CD4-positive, CD25-positive, alpha-beta regulatory T cell (primary cell): ENCODE measurements around the gene ATG13. TPM values are rescaled to one million over a fixed set of nuclear protein-coding genes. Genes with fewer than 3 reads are reported as not detected.
"Not testable (repeated sequence)": the region's sequence is repeated elsewhere in the genome, so short reads cannot be mapped to it uniquely, and the experiment has no call there.

Experiments
- ATAC-seq, 2 donors: fragments of 150-1000 bp; cut with Tn5 transposase; one replicate each; pipeline ENCODE4 v1.10.0; 2021; ENCODE audit warnings: low read depth in 2 of 2, moderate number of reproducible peaks in 2 of 2, moderate library complexity in 1 of 2
- DNase-seq, 3 donors: peaks; one replicate each; pipeline versions ENCODE4 v3.0.0 to v3.0.0-alpha.2; 2012 to 2022; ENCODE audit warnings: mixed read lengths in 1 of 3
- H3K27ac ChIP-seq: one replicate; pipeline ENCODE4 v1.7.0; 2013; ENCODE audit warnings: mild to moderate bottlenecking, low read length; ENCODE audit not compliant: insufficient read depth, poor library complexity, severe bottlenecking
- H3K27me3 ChIP-seq: one replicate; pipeline ENCODE4 v1.7.0; 2013; ENCODE audit warnings: low read length; ENCODE audit not compliant: control insufficient read depth, insufficient read depth
- H3K36me3 ChIP-seq: one replicate; pipeline ENCODE4 v1.7.0; 2013; ENCODE audit warnings: mild to moderate bottlenecking, low read length, moderate library complexity; ENCODE audit not compliant: control insufficient read depth, insufficient read depth
- H3K4me1 ChIP-seq: 2 replicates; pipeline ENCODE4 v1.7.0; 2013; ENCODE audit warnings: mild to moderate bottlenecking, low read length; ENCODE audit not compliant: insufficient read depth, control insufficient read depth, poor library complexity, severe bottlenecking
- H3K4me3 ChIP-seq: one replicate; pipeline ENCODE4 v1.7.0; 2013; ENCODE audit warnings: low read depth, mild to moderate bottlenecking, low read length, moderate library complexity
- H3K9me3 ChIP-seq, 2 experiments: 1 replicate in 1 of 2; 2 replicates in 1 of 2; pipeline ENCODE4 v1.7.0; 2013; ENCODE audit warnings: low read length in 2 of 2, mild to moderate bottlenecking in 1 of 2, moderate library complexity in 1 of 2; ENCODE audit not compliant: control insufficient read depth in 2 of 2
- H3K27ac Mint-ChIP-seq, 3 donors: one replicate each; pipeline ENCODE4 v1.8.0; 2020 to 2022; ENCODE audit warnings: mild to moderate bottlenecking in 3 of 3, mixed read lengths in 3 of 3, moderate library complexity in 2 of 3
- H3K27me3 Mint-ChIP-seq: one replicate; pipeline ENCODE4 v1.8.0; 2022; ENCODE audit warnings: mild to moderate bottlenecking, mixed read lengths
- H3K36me3 Mint-ChIP-seq: one replicate; pipeline ENCODE4 v1.8.0; 2020; ENCODE audit warnings: mixed read lengths
- H3K4me1 Mint-ChIP-seq, 4 donors: one replicate each; pipeline ENCODE4 v1.8.0; 2020 to 2022; ENCODE audit warnings: mixed read lengths in 4 of 4, mild to moderate bottlenecking in 1 of 4
- H3K4me3 Mint-ChIP-seq, 4 donors: one replicate each; pipeline ENCODE4 v1.8.0; 2020 to 2022; ENCODE audit warnings: mild to moderate bottlenecking in 4 of 4, mixed read lengths in 4 of 4, moderate library complexity in 3 of 4
- H3K9me3 Mint-ChIP-seq, 7 donors: one replicate each; pipeline ENCODE4 v1.8.0; 2020 to 2022; ENCODE audit warnings: mixed read lengths in 7 of 7, mild to moderate bottlenecking in 3 of 7, moderate library complexity in 2 of 7
- polyA plus RNA-seq, 4 donors: library from polyadenylated mRNA; unstranded; fragments of 300-500 nt; fragmentation: Illumina TruSeq; gene quantifications; one replicate each; pipeline ENCODE4 v1.2.3, GENCODE V29; 2021
- total RNA-seq: library from RNA; stranded (reverse); gene quantifications from one replicate; pipeline ENCODE4 v1.2.3, GENCODE V29; 2022

Gene ATG13
- total and polyA plus RNA-seq, 5 donors from 2014 or later, result 69.0 to 135 (median 77.1) TPM

GRCh38 chr11:46717825-46718154 is 100.4 kb downstream of the ATG13 start:
- H3K4me1 ChIP-seq, H3K27ac Mint-ChIP-seq, ATAC-seq, H3K36me3 Mint-ChIP-seq, H3K36me3 ChIP-seq, H3K4me3 ChIP-seq, H3K4me3 Mint-ChIP-seq, H3K27ac ChIP-seq, H3K9me3 Mint-ChIP-seq, DNase-seq, H3K27me3 ChIP-seq, H3K27me3 Mint-ChIP-seq, H3K9me3 ChIP-seq: not testable (repeated sequence)
- H3K4me1 Mint-ChIP-seq, result peaks cover 0 to 11% (median 5%) of the 10 kb centered on the region in 4 donors

- H3K4me3 Mint-ChIP-seq, result no peak overlapping the region
- peak overlapping the region; percentile 40 to 78 (median 71) for H3K27ac Mint-ChIP-seq
- H3K9me3 Mint-ChIP-seq, result no peaks in the 10 kb centered on the region
- no peaks in the 10 kb centered on the region for H3K9me3 ChIP-seq
- H3K4me1 ChIP-seq, result peaks cover 9% of the 10 kb centered on the region
- no peak overlapping the region for H3K4me3 ChIP-seq
- H3K4me1 Mint-ChIP-seq, result peaks cover 0 to 11% (median 5%) of the 10 kb centered on the region in 4 donors
- no peak overlapping the region for H3K27ac ChIP-seq
- peak in 1 of 3 donors; percentile 64 for DNase-seq
- H3K27me3 Mint-ChIP-seq, result no peaks in the 10 kb centered on the region
- H3K27me3 ChIP-seq, result no peaks in the 10 kb centered on the region
- H3K36me3 ChIP-seq, result no peaks in the 10 kb centered on the region
- no peaks in the 10 kb centered on the region for H3K36me3 Mint-ChIP-seq
- peak in 1 of 2 donors; percentile 64 for ATAC-seq
These were observed 101.0 kb downstream of the ATG13 start for GRCh38 chr11:46718155-46719019.

GRCh38 chr11:46719048-46719542 is 101.7 kb downstream of the ATG13 start, which contains the start of gene F2:
F2 (plus strand) TSS chr11:46719213; CDS start chr11:46719236, 23 bp downstream.
- H3K27me3 ChIP-seq, result no peaks in the 10 kb centered on the region
- H3K27me3 Mint-ChIP-seq, result no peaks in the 10 kb centered on the region
- no peak within 1 kb of the TSS for H3K4me3 ChIP-seq
- no peaks in the 10 kb centered on the region for H3K9me3 Mint-ChIP-seq
- peaks cover 9% of the 10 kb centered on the region for H3K4me1 ChIP-seq
- H3K4me3 Mint-ChIP-seq, result no peak within 1 kb of the TSS
- H3K27ac Mint-ChIP-seq, result peak within 1 kb of the TSS; percentile 40 to 78 (median 71)
- ATAC-seq (no peak), DNase-seq (no peak)
- peaks cover 0 to 11% (median 5%) of the 10 kb centered on the region in 4 donors for H3K4me1 Mint-ChIP-seq
- no peaks in the 10 kb centered on the region for H3K36me3 Mint-ChIP-seq
- no peak within 1 kb of the TSS for H3K27ac ChIP-seq
- no peaks in the 10 kb centered on the region for H3K9me3 ChIP-seq
- no peaks in the 10 kb centered on the region for H3K36me3 ChIP-seq

- Histone ChIP-seq H3K27ac (no peak overlapping the region), H3K4me1 (peaks cover 9% of the 10 kb centered on the region), H3K27me3 (no peaks in the 10 kb centered on the region), H3K36me3 (no peaks in the 10 kb centered on the region), H3K9me3 (no peaks in the 10 kb centered on the region), H3K4me3 (no peak overlapping the region)
- Mint-ChIP-seq H3K4me3 (no peak overlapping the region), H3K36me3 (no peaks in the 10 kb centered on the region), H3K4me1 (peaks cover 0 to 11% (median 5%) of the 10 kb centered on the region in 4 donors), H3K27me3 (no peaks in the 10 kb centered on the region), H3K27ac (no peak overlapping the region), H3K9me3 (no peaks in the 10 kb centered on the region)
- ATAC-seq (no peak), DNase-seq (no peak)
These were observed 102.3 kb downstream of the ATG13 start for GRCh38 chr11:46719543-46720218.

- no peaks in the 10 kb centered on the region for H3K9me3 Mint-ChIP-seq
- DNase-seq (no peak), ATAC-seq (no peak)
- no peaks in the 10 kb centered on the region for H3K36me3 Mint-ChIP-seq
- Histone ChIP-seq H3K9me3 (no peaks in the 10 kb centered on the region), H3K4me3 (no peak overlapping the region), H3K4me1 (peaks cover 9% of the 10 kb centered on the region), H3K27ac (no peak overlapping the region), H3K27me3 (no peaks in the 10 kb centered on the region), H3K36me3 (no peaks in the 10 kb centered on the region)
- no peak overlapping the region for H3K4me3 Mint-ChIP-seq
- H3K27me3 Mint-ChIP-seq, result no peaks in the 10 kb centered on the region
- H3K4me1 Mint-ChIP-seq, result peaks cover 0 to 11% (median 5%) of the 10 kb centered on the region in 4 donors
- no peak overlapping the region for H3K27ac Mint-ChIP-seq
These were observed 103.9 kb downstream of the ATG13 start for GRCh38 chr11:46721286-46721685.

GRCh38 chr11:46722566-46723358 is 105.4 kb downstream of the ATG13 start:
- Mint-ChIP-seq H3K4me1 (peaks cover 0 to 11% (median 5%) of the 10 kb centered on the region in 4 donors), H3K27ac (peak overlapping the region in 1 of 3 donors; percentile 87), H3K4me3 (no peak overlapping the region), H3K9me3 (no peaks in the 10 kb centered on the region), H3K27me3 (no peaks in the 10 kb centered on the region), H3K36me3 (no peaks in the 10 kb centered on the region)
- H3K4me3 ChIP-seq, result no peak overlapping the region
- no peak overlapping the region for H3K27ac ChIP-seq
- H3K9me3 ChIP-seq, result no peaks in the 10 kb centered on the region
- ATAC-seq (no peak), DNase-seq (no peak)
- H3K27me3 ChIP-seq, result no peaks in the 10 kb centered on the region
- peaks cover 9% of the 10 kb centered on the region for H3K4me1 ChIP-seq
- H3K36me3 ChIP-seq, result no peaks in the 10 kb centered on the region

GRCh38 chr11:46723359-46723680 is 106.0 kb downstream of the ATG13 start:
- no peak overlapping the region for H3K4me3 Mint-ChIP-seq
- no peaks in the 10 kb centered on the region for H3K9me3 Mint-ChIP-seq
- no peak overlapping the region for H3K4me3 ChIP-seq
- H3K27me3 ChIP-seq, result no peaks in the 10 kb centered on the region
- no peaks in the 10 kb centered on the region for H3K36me3 Mint-ChIP-seq
- ATAC-seq, result no peak
- H3K9me3 ChIP-seq, result no peaks in the 10 kb centered on the region
- no peak for DNase-seq
- no peak overlapping the region for H3K27ac ChIP-seq
- no peaks in the 10 kb centered on the region for H3K36me3 ChIP-seq
- H3K27me3 Mint-ChIP-seq, result no peaks in the 10 kb centered on the region
- H3K4me1 Mint-ChIP-seq, result peaks cover 0 to 8% (median 3%) of the 10 kb centered on the region in 4 donors
- H3K27ac Mint-ChIP-seq, result no peak overlapping the region
- H3K4me1 ChIP-seq, result peaks cover 4% of the 10 kb centered on the region
